Transverse colon (tissue), 4 donors: ENCODE measurements around the gene ANKRD34C. TPM values are rescaled to one million over a fixed set of nuclear protein-coding genes. Genes with fewer than 3 reads are reported as not detected.
A peak's percentile ranks its signal among the peaks of the same experiment; 100 is the strongest.

Source experiments
- DNase-seq: peaks from one replicate; pipeline ENCODE4 v3.0.0-alpha.2; 2019
- H3K27ac ChIP-seq, 4 donors: fragments of 200-600 bp; sonication (generic); 2 replicates each; pipeline ENCODE4 v1.5.1; 2016 to 2018; ENCODE audit warnings: inconsistent platforms in 4 of 4
- H3K27me3 ChIP-seq: fragments of 200-600 bp; sonication (generic); 2 replicates; pipeline ENCODE4 v1.5.1; 2017; ENCODE audit warnings: inconsistent platforms
- H3K36me3 ChIP-seq, 4 donors: fragments of 200-600 bp; sonication (generic); 2 replicates each; pipeline ENCODE4 v1.5.1; 2017 to 2019; ENCODE audit warnings: inconsistent platforms in 4 of 4
- H3K4me1 ChIP-seq, 4 donors: fragments of 200-600 bp; sonication (generic); 2 replicates each; pipeline ENCODE4 v1.5.1; 2017 to 2020; ENCODE audit warnings: inconsistent platforms in 4 of 4
- H3K4me3 ChIP-seq, 4 donors: fragments of 200-600 bp; sonication (generic); 1 replicate in 1 of 4; 2 replicates in 3 of 4; pipeline versions ENCODE4 v1.5.1 to v1.6.1; 2017 to 2019; ENCODE audit warnings: inconsistent platforms in 4 of 4
- H3K9me3 ChIP-seq, 2 donors: fragments of 200-600 bp; sonication (generic); 2 replicates each; pipeline ENCODE4 v1.5.1; 2017 to 2019; ENCODE audit warnings: inconsistent platforms in 2 of 2
- CTCF ChIP-seq, 5 experiments: fragments of 200-600 bp in 3 of 5; fragments of 450-650 bp in 2 of 5; sonication (generic) in 3 of 5; IDR thresholded peaks; 1 replicate in 2 of 5; 2 replicates in 3 of 5; pipeline ENCODE4 v1.5.1; 2016 to 2017; ENCODE audit warnings: antibody characterized with exemption in 5 of 5, inconsistent platforms in 3 of 5, mild to moderate bottlenecking in 2 of 5, moderate library complexity in 1 of 5
- EP300 ChIP-seq: sonication (generic); formaldehyde crosslinking; IDR thresholded peaks from one replicate; pipeline ENCODE4 v1.6.1; 2017; ENCODE audit warnings: antibody characterized with exemption, low read depth
- POLR2A ChIP-seq: fragments of 450-650 bp; IDR thresholded peaks from one replicate; pipeline ENCODE4 v1.6.1; 2016; ENCODE audit warnings: antibody characterized with exemption, mild to moderate bottlenecking, moderate library complexity
- POLR2AphosphoS5 ChIP-seq, 3 donors: sonication (generic); formaldehyde crosslinking; IDR thresholded peaks; one replicate each; pipeline ENCODE4 v1.6.1; 2016; ENCODE audit warnings: antibody characterized with exemption in 3 of 3
- WGBS, 2 donors: methylation state at CpG; one replicate each; pipeline ENCODE4 v1.1.5; 2018; ENCODE audit warnings: low coverage in 1 of 2; 5-methylcytosine and 5-hydroxymethylcytosine counted together
- in situ Hi-C, 4 donors: fragments of 200-750 bp; cut with MboI; loops; one replicate each; pipeline versions ENCODE4 v1.15.0 to v1.15.1; 2017; ENCODE audit warnings: low sequenced_read_pairs in 3 of 4, low pct_ligation_motif_present in 1 of 4, low pct_unique_long_range_greater_than_20kb in 1 of 4
- intact Hi-C: fragments of 100-400 bp; cut with DNase I; formaldehyde crosslinking; loops from one replicate; pipeline ENCODE4 v1.15.1; 2023; ENCODE audit warnings: low total_unique reads
- total RNA-seq, 4 donors: library from RNA; depleted of rRNA; stranded (reverse); fragments of >200 nt; gene quantifications; one replicate each; pipeline ENCODE4 v1.1.0, GENCODE V29; 2016

The ANKRD34C gene
- total RNA-seq, 4 donors from 2014 or later, result not detected

DNA sequence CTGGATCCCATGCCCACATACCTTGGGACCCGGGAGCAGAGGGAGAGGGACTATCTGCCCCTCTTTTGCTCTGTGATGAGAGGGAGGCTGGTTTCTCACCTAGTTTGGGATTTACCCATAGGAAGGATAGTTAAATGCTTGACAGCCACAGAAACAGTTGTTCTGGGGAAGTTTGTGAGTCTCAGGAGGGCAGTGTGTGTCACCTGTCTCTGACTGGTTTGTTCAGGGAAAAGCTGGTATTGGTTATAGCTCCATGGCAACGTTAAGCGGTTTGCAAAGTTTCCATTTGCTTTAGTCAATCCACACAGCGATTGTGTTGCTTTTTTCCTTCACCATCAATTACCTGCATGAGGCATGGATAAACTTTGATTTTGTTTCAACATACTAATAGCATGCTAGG, 24.7 kb downstream of the ANKRD34C start:
- H3K27me3 ChIP-seq, result peaks cover 44% of the 10 kb centered on the region
- H3K27ac ChIP-seq, result no peak overlapping the region
- no peaks in the 10 kb centered on the region for H3K9me3 ChIP-seq
- H3K4me1 ChIP-seq, result peaks cover 2 to 13% (median 7%) of the 10 kb centered on the region in 4 donors
- in situ Hi-C loops, result no loop called here
- intact Hi-C loops, result no loop called here
- no peak overlapping the region for H3K4me3 ChIP-seq
- no peaks in the 10 kb centered on the region for H3K36me3 ChIP-seq
- WGBS, 2 donors, result 54% methylated on average over 4 of the region's 4 CpGs; no CpG with 5 or more reads in 1 of the 2 donors
- DNase-seq, result no peak
- TF ChIP-seq CTCF (IDR thresholded peaks at IDR 0.05) (no peak), POLR2AphosphoS5 (IDR thresholded peaks at IDR 0.05) (no peak), POLR2A (no peak), EP300 (no peak)

DNA sequence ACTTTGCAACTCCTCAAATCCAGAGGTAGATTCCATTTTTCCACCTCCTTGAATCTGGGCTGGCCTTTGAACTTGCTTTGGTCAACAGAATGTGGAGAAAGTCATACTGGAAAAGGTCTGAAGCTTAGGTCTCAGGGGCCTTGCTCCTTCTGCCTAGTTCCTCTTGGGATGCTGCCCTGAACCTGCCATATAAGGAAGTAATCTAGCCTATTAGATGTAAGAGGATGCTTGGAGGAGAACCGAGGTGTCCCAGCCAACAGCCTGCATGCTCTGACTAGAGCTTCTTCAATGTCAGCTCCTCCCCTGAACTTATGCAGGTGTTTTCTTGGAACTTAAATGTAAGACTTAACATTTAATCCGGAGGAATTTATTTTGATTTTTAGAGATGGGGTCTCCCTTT, 26.4 kb downstream of the ANKRD34C start:
- peaks cover 33% of the 10 kb centered on the region for H3K27me3 ChIP-seq
- WGBS, 2 donors, result 53 to 100% methylated on average over 1 to 2 of the region's 2 CpGs

DNA sequence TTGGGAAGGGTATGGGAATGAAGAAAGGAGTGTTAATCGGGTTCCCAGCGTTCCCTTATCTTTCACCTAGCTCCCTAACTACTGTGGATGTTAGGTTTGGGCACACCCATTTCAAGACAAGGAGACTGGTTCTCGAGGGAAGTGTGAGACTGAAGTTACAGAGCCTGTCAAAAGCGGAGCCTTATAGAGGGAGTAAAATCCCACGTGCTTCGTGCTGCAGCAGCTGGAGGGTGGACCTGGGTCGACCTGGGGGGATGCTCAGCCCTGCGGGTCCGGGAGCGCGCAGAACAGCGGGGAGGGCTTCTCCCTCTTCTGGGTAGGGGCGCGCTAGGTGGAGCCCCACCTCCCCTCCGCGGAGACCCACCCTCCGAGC, 28.1 kb downstream of the ANKRD34C start:
- in situ Hi-C loops, result no loop called here
- WGBS, 2 donors, result 3% methylated on average over 6 of the region's 17 CpGs; no CpG with 5 or more reads in 1 of the 2 donors
- Histone ChIP-seq H3K4me3 (peak overlapping the region in 3 of 4 donors; percentile 55 to 67 (median 60)), H3K27me3 (peaks cover 20% of the 10 kb centered on the region), H3K9me3 (no peaks in the 10 kb centered on the region), H3K4me1 (peaks cover 2 to 14% (median 9%) of the 10 kb centered on the region in 4 donors), H3K27ac (no peak overlapping the region), H3K36me3 (peaks cover 0 to 17% (median 4%) of the 10 kb centered on the region in 4 donors)
- no peak for DNase-seq
- TF ChIP-seq EP300, result no peak
- TF ChIP-seq POLR2A, result no peak
- no peak for TF ChIP-seq CTCF (IDR thresholded peaks at IDR 0.05)
- TF ChIP-seq POLR2AphosphoS5 (IDR thresholded peaks at IDR 0.05), result no peak
- intact Hi-C loops, result no loop called here

More for the DNA sequence above, 26.4 kb downstream of the ANKRD34C start:
- no peak overlapping the region for H3K27ac ChIP-seq
- in situ Hi-C loops, result no loop called here
- H3K4me1 ChIP-seq, result peaks cover 2 to 14% (median 9%) of the 10 kb centered on the region in 4 donors
- no peak for DNase-seq
- TF ChIP-seq CTCF (IDR thresholded peaks at IDR 0.05) (no peak), POLR2A (no peak), POLR2AphosphoS5 (IDR thresholded peaks at IDR 0.05) (no peak), EP300 (no peak)
- no peak overlapping the region for H3K4me3 ChIP-seq
- intact Hi-C loops, result no loop called here
- H3K36me3 ChIP-seq, result peaks cover 0 to 2% (median under 1%) of the 10 kb centered on the region in 4 donors
- no peaks in the 10 kb centered on the region for H3K9me3 ChIP-seq

- in situ Hi-C loops (no loop called here), intact Hi-C loops (no loop called here)
- Histone ChIP-seq H3K27ac (peak within 1 kb of the TSS; percentile 27 to 78 (median 46)), H3K27me3 (peaks cover 14% of the 10 kb centered on the region), H3K4me1 (peaks cover 2 to 14% (median 9%) of the 10 kb centered on the region in 4 donors), H3K36me3 (peaks cover 0 to 17% (median 4%) of the 10 kb centered on the region in 4 donors), H3K9me3 (no peaks in the 10 kb centered on the region), H3K4me3 (peak within 1 kb of the TSS; percentile 55 to 67 (median 63))
- TF ChIP-seq POLR2AphosphoS5 (IDR thresholded peaks at IDR 0.05), result peak in 2 of 3 donors; percentile 40 to 66
- TF ChIP-seq POLR2A, result no peak
- TF ChIP-seq EP300, result no peak
- peak in 1 of 5 experiments; percentile 4 for TF ChIP-seq CTCF (IDR thresholded peaks at IDR 0.05)
- DNase-seq, result peak; percentile 79
- WGBS, 2 donors, result 2 to 17% methylated on average over 1 to 41 of the region's 76 CpGs
These were observed 28.7 kb downstream of the ANKRD34C start, which contains the start of gene TMED3 for GRCh38 chr15:79310985-79311900. Gene TMED3 (plus strand): TSS chr15:79311112. CDS start chr15:79311250, 138 bp downstream.
